HG03039 (cell line): ENCODE measurements around the gene PIGZ.

Source experiments
- ATAC-seq: cut with Tn5 transposase; IDR thresholded peaks from one replicate; pipeline ENCODE4 v1.9.1; 2021; ENCODE audit warnings: mild to moderate bottlenecking, moderate library complexity; ENCODE audit not compliant: unreplicated experiment

Gene PIGZ, protein sequence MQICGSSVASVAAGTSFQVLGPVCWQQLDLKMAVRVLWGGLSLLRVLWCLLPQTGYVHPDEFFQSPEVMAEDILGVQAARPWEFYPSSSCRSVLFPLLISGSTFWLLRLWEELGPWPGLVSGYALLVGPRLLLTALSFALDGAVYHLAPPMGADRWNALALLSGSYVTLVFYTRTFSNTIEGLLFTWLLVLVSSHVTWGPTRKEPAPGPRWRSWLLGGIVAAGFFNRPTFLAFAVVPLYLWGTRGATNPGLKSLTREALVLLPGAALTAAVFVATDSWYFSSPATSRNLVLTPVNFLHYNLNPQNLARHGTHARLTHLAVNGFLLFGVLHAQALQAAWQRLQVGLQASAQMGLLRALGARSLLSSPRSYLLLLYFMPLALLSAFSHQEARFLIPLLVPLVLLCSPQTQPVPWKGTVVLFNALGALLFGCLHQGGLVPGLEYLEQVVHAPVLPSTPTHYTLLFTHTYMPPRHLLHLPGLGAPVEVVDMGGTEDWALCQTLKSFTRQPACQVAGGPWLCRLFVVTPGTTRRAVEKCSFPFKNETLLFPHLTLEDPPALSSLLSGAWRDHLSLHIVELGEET

DNA sequence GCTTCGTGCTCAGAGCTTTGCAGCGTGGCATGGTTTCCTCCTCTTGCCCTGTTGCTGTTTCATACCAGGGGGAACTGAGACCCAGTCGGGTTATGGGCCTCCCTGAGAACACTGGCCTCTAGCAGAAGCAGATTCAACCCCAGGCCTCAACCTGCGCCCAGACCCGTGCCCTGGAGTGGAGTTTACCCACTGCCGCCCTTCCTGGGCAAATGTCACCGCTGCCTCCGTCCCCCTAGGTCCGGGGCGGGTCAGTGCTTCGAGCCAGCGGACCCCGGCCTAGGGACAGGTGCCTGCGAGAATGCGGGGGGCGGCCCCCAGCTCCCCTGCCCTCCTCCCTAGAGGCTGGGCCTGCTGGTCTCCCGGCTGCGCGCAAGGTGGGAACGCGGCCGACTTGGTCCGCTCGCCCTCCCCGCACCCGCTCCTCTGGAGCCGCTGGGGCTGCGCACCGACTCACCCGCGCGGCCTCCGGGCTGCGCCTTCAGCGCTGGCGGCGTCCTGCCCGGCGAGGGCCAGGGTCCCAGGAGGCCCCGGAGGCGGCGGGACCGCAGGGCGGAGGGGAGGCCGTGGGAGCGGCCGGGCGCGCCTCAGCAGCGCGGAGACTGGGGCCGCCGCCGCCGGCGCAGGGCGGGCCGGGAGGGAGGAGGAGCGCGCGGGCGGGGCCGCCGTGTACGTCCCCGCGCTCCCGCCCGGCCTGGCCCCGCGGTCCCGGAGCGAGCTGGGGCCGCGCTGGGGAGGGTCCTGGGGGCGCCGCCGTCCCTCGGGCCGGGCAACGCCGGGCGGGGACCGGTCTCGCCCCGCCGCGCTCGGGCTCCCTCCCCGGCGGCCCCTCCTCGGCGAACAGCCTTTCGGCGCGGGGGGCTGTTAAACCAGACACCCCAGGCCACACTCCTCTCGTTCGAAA lies at the start of gene PIGZ:
TSS of gene PIGZ (minus strand) at position 601 of the 901 bp plus-strand sequence. CDS start 16,802 bp downstream, outside the sequence.
- ATAC-seq: peak; percentile 46

DNA sequence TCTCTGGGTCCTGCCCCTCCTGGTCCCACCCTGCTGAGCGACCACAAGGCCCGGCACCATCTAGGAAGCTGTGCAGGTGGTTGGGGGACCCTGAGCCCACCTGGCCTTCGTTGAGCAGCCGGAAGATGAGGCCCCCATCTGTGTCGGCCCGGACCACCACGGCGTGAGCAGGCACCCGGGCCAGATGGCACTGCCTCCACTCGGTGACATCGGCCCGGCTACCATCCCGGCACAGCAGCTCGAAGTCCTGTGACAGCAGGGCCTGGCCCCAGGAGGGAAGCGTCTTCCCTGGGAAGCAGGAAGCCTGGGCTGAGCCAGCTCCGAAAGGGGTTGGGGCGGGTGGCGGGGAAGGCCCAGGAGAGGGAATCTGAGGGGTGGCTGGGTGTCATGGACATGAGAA lies 48.4 kb upstream of the PIGZ start:
- ATAC-seq: no peak

DNA sequence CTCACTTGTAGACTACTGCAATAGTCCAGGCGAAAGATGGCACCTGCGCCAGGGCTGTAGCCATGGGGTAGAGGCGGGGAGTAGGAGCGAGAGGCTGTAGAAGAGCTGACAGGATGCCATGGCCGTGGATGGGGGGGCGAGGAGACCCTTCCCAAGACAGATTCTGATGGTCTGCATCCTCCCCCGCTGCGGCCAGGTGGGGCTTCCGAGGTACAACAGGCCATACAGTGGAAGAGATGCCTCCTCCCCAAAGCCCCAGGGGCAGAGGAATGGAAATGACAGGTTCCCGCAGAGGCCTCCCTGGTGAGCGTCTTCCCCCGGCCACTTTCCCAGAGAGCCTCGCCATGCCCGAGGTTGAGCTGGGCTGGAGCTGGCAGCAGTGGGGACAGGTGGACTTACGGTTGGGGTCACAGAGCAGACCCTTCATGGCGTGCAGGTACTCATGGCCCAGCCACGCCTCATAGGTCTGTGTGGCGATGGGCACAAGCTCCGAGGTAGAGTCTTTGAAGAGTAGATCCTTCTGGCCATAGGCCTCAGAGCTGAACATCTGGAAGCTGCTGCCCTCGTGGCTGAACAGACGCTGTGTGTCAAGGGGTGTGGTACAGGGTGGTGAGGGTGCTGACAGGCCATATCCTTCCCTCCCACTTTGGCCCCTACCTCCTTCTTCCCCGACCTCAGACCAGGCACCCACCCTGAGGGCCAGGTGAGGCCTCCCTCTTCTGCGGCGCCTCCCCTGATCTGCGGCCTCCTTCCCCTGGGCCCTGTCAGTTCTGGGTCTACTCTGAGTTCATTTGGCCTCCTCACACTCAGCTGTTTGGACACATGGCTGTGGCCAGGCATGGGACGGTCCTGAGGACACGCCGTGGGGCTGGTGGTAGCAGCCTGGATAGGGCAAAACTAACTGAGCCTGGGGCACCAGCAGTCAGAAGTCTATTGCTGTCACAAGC lies 47.4 kb upstream of the PIGZ start:
- no peak for ATAC-seq

DNA sequence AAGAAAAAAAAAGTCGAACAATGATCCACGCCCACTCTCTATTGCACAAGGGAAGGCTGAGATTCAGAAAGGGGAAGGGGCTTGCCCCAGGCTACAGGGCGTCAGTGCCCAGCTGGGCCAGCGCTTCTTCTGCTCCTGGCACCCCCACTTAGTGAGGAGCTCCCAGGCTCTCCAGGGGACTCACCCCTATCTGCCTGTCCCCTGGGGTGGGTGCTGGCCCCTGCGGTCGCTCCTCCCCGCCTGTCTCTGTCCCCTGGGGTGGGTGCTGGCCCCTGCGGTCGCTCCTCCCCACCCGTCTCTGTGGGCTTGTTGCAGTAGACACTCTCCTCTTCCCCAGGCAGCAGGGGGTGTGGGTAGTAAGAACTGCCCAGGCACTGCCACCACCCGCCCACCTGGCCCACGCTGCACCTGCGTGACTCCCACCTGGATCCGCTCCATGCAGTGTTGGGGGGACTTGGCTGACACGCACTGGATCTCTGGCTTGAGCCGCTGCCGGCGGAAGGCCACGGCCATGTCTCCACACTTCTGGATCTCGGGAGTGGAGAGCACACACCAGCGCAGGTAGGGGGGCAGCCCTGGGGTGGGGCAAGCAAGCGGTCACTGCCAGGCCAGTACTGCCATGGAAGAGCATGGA lies 46.4 kb upstream of the PIGZ start:
- no peak for ATAC-seq

DNA sequence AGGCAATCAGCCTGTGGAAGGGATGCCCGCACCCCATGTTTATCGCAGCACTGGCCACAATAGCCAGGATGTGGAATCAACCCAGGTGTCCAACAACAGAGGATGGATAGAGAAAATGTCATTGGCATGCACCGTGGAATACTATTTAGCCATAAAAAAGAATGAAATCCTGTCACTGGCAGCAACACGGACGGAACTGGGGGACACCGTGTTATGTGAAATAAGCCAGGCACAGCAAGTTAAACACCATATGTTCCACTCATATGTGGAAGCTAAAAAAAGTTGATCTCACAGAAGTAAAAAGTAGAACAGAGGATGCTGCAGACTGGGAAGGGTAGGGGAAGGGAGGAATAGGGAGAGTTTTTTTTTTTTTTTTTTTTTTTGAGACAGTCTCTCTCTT lies 45.4 kb upstream of the PIGZ start:
- no peak for ATAC-seq

DNA sequence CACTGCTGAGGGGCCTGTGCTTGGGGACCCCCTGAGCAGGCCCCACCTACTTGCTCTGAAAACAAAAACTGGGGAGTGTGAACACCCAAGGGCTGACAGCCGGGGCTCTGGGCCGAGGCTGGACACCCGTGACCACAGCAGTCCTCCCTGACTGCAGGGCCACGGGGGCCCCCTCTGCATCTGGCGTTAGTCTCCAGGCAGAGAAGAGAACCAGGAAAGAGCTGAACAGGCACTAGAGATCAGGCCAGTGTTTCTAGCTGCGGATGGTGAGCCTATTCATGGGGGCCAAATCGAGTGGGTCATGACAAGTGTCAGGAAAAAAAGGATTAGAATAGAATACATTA lies 43.9 kb upstream of the PIGZ start:
- ATAC-seq: no peak

DNA sequence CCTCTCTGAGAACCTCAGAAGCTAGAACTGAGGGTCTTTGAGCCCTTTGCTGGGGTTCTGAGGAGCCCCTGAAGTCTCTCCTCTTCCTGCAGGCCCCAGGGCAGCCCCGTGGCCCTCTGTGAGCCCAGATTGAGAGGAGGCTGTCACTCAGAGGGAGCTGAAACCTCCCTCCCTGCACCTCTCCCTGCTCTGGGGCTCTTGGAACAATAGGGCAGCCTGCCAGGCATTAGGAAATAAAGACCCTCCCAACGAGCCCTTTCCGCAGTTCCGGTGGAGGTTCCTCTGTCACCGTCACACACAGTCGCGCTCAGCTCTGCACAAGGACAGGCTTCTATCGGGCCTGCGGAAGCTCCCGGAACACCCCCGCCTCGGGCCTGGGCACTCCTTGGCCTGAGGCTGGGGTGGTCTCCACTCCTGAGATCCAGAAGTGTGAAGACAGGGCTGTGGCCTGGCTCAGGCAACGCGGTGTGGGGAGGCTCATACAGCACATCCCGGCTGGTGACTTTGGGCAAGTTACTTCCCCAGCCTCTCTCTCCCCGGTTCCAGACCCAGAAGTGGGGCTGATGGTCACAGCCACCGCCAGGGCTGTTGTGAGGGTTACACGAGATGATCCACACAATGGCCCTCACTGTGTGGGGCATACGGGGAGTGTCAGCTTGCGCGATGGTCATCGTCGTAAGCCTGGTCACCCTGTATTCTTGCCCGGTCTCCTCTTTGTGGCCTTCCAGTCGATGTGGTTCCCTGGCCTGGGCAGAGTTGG lies 43.3 kb upstream of the PIGZ start:
- no peak for ATAC-seq

DNA sequence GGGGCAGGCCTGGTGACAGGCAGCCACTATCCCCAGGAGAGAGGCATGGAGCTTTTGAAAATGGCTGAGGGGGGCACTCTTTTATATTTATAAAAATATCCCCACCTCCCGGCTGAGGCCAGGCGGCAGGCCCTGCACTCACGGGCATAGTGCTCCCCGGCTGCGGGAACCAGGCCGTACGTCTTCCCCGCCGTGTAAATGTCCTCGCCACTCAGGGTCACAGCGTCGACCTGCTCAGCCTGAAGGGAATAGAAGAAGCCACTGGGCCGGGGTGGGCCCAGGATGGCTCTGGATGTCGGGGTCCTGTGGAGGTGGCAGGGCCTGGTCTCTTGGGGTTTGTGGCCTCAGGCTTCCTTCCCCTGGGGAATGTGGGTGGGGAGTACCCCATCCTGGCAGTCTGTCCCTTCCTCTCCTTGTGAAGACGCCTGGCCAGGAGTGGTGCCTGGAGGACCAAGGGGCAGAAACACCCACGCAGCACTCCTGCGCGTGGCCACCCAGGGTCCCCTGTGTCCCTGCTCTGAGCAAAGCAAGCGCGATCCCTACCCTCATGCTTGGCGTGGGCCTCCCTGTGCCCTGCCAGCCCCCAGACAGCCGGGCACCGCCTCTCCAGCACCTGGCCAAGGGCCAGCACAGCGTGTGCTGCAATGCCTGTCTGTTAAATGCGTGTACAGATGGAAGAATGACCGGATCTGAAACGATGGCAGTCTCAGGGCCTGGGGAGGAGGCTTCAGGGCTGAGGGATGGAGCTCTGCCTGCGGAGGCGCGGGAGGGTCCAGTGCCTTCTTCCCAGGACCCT lies 42.1 kb upstream of the PIGZ start:
- no peak for ATAC-seq

DNA sequence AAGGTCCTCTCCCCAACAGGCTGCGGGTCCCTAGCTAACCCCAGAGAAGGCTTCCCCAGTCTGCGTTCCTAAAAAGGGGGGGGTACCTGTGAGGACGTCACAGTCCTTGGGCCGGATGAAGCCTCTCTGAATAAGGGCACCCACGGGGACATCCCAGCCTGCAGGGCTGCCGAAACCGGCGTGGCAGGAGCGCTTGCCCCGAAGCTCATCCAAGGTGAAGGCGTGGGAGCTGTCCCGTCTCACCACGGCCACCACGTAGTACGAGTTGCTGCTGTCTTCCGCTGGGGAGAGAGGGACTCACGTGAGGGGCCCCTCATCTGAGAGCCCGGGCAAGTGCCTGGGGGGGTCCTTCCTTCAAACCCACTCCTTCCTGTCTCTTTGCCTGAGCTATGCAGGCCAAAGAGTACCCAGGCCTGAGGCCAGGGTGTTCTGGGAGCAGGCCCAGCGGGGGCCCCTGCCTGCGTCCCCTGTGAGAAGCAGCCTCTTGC lies 40.9 kb upstream of the PIGZ start:
- no peak for ATAC-seq

DNA sequence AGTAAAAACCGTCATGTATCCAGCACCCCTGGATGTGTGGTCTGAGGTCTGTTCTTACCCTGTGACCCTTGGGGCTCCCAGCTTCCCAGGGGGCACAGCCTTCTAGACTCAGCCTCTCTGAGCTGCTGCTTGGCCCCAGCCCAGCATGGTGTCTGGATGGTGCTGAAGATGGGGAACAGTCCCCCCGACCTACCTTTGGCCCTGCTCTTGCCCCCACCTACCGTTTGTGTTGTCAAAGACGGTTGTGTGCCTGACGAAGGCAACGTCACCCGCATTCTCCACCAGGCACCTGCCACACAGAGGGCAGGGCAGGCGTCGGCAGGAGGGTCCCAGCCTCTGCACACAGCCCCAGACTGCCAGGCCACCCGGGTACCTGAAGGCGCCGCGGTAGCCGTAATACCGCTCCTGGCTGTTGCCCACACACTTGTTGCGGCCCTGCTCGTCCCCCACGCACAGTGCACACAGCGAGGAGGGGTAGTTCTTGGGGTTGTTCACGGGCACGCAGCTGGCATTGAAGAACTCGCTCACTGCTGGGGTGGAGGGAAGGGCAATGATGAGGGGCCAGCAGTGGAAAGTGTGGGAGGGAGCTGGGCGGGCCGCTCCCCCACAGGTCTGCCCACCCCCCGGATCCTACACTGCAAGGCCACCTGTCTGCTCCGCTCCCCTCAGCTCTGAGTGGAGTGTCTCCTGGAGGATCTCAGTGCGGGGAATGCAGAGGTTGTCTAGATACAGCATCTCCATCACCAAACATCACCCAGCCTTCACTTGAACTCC lies 40.0 kb upstream of the PIGZ start:
- no peak for ATAC-seq

DNA sequence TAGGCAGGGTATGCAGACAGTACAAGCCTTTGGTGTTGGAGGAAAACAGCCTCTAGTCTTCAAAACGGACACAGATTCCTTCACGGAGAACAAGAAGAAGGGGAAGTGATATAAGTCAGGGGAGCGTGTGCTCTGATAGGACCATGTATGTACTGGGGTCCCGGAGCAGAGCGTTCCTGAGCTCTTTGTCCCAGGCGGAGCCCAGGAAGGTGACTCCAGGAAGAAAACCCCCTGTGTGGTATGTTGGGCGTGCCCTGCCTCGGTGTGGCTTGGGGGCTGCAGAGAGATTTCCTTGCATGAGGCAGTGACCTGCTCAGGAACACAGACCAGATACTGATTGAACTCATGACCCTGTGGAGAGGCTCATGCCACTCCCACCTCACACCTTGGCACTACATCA lies 39.3 kb upstream of the PIGZ start:
- no peak for ATAC-seq

DNA sequence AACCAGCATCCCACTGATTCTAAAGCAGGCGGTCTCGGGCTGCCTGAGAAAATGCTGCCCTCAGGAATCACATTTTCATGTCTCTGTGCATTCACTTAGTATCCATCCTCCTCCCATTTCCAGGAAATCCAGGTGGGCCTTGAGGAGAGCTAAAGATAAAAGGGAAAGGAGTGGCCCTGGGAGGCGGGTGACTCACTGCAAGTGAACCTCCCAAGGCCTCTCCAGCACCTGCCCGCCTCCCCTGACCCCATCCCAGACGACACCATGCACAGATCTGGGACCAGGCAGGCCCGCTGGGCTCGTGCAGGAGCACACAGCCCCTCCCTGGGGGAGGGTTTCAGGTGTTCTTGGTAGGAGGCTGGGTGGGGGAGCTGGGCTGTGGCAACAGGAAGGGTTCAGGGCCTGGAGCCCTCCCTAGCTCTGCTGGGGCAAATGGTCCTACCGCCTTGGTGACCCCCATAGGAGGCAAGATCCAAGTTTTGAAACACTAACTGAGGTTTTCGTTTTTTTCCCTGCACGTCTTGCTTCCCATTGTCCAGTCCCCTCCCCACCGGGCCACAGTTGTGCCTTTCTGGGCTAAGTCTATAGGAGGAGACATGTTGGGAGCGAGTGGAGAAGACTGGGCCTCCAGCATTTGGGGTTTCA lies 38.8 kb upstream of the PIGZ start:
- ATAC-seq: no peak

DNA sequence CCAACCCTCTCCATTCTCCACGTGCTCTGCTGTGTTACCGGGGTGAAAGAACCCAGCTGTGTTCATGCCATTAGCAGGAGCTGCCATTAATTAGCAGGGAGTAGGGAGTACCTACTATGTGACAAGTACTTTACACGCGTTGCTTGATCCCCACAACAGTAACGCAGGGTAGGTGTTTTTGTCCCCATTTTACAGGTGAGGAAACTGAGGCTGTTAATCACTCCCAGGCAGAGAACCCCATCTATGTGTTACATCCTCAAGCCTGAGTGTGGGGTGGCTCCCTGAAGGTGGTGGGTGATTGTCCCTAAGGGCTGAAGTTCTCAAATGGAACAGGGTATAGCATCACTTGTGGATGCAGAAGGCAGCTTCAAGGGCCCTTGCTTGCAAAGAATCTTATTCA lies 38.2 kb upstream of the PIGZ start:
- ATAC-seq: no peak

DNA sequence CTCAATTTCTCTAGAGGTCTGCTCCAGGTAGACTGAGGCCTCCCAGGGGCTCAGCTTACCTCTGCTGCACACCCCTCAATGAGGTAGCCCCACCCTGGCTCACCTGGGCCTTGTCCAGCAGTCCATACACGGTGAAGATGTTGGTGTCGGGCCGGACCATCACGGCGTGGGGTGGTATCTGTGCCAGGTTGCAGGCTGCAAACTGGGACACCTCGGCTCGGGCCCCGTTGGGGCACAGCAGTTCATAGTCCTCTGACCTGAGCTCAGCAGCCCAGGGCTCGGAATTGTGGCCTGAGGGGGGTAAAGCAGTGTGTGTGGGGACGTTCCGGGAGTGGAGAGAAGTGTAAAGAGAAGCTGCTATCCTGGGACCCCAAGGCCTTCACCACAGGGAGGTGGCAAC lies 37.8 kb upstream of the PIGZ start:
- no peak for ATAC-seq

DNA sequence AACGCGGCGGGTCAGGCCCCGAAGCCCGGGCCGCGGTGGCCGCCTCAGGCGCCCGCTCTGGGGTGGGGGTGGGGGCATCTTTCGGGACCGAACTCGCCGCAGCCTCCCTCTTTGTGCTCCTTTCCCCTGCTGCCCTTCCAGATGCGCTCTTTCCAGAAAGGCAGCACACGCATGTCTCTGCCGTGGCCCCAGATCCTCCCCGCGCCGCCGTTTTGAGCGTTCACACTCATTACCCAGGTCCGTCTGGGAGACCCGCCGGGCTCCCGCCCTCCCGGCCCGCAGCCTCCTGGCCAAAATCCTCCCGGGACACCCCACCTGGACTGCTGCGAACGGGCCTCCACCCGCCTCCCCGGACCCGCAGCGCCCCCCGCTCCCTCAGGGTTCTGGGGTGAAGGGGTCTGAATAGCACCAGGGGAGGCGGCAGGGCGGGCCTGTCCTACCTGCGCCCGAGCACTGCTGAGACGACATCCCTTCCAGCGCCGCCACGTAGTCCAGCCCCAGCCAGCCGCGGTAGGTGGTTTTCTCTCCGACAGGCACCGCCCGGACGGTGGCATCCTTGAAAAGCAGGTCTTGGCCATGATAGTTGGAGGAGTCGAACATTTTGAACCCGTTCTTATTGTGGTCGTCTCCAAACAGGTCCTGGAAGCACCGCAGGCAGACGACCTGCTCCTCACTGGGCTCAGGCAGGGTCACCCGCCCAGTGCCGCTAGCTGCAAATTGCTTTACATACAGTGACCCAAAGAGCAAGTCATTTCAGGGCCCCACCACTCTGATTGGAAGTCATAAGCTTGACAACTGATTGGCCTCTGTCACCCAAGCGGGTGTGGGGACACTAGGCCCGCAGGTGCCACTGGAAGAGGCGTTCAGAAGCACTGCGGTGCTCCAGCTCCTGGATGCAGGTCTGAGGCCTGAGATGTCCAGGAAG lies 35.1 kb upstream of the PIGZ start:
- ATAC-seq: no peak
